ENCODE results near the gene ERVW-1.

GRCh38 chr7:92487804-92488203 lies 10.1 kb upstream of the ERVW-1 start:
- TF ChIP-seq CTCF (IDR thresholded peaks at IDR 0.05) (no peak), POLR2A (IDR thresholded peaks at IDR 0.05) (no peak)

Measured in testis (tissue), 2 donors.